Activated CD8-positive, alpha-beta memory T cell treated with anti-CD3 and anti-CD28 coated beads, Interleukin-2, amount 50 U/mL, for 24 hours (primary cell): ENCODE data around the gene APOF.
"Not testable (repeated sequence)": the region's sequence is repeated elsewhere in the genome, so short reads cannot be mapped to it uniquely, and the experiment has no call there.

Experiments
- DNase-seq: peaks from one replicate; pipeline ENCODE4 v3.0.0-alpha.2; 2020; ENCODE audit errors: extremely low read depth

The APOF gene

DNA sequence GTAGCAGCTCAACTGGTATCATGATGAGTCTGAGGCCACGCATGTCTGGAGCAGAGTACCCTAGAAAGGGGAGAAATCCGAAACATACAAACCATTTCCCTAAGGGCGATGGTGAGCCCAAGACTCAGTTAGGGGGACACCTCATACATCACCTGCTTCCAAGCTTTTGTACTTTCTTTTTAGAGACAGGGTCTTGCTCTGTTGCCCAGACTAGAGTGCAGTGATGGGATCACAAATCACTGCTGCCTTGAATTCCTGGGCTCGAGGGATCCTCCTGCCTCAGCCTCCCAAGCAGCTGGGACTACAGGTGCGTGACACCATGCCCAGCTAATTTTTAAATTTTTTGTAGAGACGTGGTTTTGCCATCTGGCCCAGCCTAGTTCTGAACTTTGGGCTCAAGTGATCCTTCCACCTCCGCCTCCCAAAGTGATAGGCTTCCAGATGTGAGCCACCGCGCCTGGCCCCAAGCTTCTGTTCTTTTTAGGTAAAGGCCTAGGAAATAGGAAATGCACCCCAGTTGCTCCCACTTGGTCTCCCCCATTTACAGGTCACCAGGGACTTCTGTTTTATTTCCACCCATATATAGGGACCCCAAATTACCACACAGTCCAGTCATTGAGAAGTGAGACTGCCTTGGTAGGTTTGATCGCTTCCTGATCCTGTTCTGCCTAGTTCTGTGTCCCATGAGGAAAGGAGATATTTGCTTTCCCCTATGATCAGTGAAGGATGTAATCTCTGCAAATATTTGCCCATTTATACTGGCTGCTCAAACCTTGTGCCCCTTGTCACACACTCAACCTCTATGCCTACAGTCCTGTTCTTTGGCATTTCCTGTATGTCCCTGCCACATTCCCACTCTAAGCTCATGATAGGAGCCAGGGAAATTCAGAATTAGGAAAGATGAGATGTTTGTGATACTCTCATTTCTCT lies at the start of gene APOF:
TSS of gene APOF (minus strand) at position 728 of the 930 bp plus-strand sequence. CDS start at position 616, 112 bp downstream.
- DNase-seq = no peak

DNA sequence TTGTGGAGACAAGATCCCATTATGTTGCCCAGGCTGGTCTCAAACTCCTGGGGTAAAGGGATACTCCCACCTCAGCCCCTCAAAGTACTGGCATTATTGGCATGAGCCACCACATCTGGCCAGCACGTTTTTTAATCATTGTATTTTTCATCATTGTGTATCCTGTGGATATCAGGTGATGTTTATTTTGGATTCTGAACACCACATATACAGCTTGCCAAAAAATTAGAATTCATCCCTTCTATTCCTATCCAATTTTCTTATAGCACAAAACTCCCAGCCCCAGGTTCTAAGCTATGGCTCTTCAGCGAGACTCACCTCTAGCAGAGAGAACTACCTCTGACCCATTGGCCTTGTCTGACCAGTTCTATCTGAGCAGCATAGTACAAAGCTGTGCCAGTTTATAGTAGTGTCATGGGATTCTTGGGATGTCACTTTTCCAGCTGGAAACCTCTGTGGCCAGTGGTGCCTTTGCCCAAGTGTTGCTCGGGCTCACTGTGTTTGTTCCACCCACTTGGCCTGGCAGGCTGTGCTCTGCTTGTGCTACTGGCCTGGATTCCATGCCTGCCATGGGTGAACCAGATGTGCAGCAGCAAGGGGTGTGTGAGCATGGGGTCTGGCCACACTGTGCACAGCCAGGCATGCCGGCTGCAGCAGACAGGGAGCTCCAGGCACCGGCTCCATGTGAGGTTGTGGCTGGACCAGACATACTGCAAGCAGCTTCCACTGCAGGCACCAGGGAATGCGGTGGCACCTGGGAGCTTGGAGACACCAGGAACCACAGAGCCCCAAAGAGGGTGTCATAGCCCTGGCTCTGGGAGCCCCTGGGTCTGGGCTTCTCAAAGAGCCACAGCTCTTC lies 49.4 kb upstream of the APOF start:
- no peak for DNase-seq

GRCh38 chr12:56410768-56411167 lies 48.1 kb upstream of the APOF start:
- DNase-seq = no peak

- no peak for DNase-seq
Observed at GRCh38 chr12:56408799-56409417, 46.3 kb upstream of the APOF start.

GRCh38 chr12:56404227-56404626 lies 41.6 kb upstream of the APOF start:
- not testable (repeated sequence) for DNase-seq

DNA sequence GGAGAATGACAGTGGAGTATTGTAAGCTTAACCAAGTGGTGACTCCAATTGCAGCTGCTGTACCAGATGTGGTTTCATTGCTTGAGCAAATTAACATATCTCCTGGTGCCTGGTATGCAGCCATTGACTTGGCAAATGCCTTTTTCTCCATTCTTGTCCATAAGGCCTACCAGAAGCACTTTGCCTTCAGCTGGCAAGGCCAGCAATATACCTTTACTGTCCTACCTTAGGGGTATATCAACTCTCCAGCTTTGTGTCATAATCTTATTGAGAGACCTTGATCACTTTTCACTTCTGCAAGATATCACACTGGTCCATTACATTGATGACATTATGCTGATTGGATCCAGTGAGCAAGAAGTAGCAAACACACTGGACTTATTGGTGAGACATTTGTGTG lies 39.0 kb upstream of the APOF start:
- DNase-seq = not testable (repeated sequence)

GRCh38 chr12:56401125-56401524 lies 38.5 kb upstream of the APOF start:
- DNase-seq = not testable (repeated sequence)

DNA sequence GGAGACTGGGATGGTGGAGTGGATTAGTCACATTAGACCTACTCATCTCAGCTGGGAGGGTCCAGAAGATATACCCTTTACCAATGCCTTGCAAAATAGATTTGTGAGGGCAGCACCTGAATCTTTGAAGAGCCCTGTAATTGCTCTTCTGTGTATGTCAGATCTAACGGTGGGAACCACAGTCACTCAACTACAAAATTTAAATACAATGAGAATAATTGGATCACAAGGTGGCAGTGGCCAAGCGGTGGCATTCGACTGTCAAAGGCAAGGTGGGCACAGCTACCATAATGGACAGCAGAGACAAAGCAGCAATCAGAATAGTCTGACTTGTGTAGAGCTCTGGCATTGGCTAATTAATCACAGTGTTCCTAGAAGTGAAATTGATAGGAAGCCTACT lies 36.8 kb upstream of the APOF start:
- DNase-seq = not testable (repeated sequence)

DNA sequence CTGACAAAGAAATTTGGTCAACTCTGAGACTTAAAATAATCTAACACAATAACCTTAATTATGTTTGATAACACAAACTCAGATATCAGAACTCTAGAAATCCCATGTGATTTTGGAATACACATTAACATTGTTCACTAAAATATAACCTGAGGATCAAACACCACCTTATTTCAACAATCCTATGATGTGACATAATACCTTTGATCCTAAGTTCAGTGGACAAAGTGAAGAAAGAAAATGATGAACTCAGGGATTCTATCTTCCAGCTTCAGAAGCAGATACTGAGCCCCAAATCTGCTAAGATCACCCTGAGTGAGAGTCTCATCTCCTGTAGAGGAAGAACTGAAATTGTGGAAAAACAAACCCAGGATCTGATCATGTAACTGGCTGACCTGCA lies 35.7 kb upstream of the APOF start:
- DNase-seq = no peak

- DNase-seq = no peak
Observed at GRCh38 chr12:56392331-56392730, 29.7 kb upstream of the APOF start.

DNA sequence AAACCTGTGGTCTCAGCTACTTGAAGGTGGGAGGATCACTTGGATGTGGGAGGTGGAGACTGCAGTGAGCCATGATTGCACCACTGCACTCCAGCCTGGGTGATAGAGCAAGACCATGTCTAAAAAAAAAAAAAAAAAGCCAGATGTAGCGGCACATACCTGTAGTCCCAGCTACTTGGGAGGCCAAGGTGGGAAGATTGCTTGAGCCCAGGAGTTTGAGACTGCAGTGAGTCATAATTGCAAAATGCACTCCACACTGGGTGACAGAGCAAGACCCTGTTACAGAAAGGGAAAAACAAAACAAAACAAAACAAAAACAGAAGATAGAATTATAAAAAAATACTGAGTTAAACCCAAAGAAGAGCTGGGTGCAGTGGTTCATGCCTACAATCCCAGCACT lies 29.1 kb upstream of the APOF start:
- no peak for DNase-seq

GRCh38 chr12:56389412-56389811 lies 26.8 kb upstream of the APOF start:
- DNase-seq = no peak

DNA sequence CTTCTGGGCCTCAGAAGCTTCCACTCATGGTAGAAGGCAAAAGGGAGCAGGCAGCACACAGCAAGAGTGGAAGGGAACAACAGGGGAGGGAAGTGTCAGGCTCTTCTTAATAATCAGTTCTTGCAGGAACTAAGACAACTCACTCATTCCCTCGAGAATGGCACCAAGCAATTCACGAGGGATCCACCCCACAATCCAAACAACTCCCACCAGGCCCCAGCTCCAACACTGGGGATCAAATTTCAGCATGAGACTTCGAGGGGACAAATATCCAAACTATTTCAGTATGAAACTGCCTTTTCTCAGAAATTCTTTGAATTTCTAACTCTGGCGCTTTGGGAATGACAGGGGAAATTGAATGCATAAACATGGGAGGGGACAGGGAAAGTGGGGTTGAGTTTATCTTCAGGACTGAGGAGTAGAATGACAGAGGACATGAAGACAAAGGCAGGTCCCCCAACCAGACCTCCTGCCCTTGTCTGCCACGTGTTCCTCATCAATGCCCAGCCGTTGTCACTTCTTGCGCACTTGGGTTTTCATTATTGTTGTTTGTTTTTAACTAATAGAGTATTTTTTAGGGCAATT lies 24.6 kb upstream of the APOF start:
- DNase-seq = no peak

GRCh38 chr12:56385873-56386272 lies 23.2 kb upstream of the APOF start:
- no peak for DNase-seq

DNA sequence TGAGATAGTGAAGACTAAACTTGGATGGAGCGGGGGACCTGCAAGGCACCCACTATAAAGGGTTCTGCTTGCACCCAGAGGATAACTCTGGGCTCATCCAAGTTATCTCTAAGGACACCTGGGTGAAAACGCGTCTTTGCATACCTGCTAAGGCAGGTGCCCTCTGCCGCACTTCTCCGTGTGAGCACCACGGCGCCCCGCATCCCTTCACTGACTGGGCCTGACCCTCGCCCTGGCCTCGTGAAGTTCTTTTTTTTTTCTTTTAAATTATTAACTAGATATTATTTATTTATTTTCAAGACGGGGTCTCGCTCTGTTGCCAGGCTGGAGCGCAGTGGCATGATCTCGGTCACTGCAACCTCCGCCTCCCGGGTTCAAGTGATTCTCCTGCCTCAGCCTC lies 20.0 kb upstream of the APOF start:
- no peak for DNase-seq

- DNase-seq = no peak
Observed at GRCh38 chr12:56377989-56378316, 15.3 kb upstream of the APOF start.

DNA sequence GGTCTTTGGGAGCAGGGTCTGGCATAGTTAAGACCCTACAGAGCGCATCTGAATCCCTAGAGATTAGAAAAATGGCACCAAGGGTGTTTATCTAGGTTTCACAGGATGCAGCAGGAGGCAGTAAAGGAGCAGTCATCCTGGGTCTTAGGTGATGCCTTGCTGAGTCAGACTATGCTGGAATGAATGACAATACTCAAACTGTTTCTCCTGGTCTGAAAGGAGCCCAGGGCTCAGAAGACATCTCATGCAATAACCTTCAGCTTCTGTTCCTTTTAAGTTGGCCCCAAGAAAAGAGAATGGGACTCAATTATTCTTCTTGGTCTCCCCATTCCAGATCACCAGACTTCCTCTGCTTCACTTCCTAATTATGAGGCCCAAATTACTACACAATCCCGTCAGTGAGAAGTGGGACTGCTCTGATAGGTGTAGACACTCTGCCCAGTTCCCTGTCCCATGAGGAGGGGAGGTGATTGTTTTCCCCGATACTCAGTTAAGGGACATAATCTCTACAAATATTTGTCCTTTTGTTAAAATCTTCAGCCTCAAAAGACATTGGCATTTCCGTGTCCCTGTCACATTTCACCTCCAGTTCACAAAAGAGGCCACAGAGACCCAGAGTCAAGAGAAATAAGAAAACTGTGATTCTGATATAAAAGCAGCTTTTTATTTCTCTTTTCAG lies 14.8 kb upstream of the APOF start:
- no peak for DNase-seq

GRCh38 chr12:56375598-56376434 lies 13.2 kb upstream of the APOF start:
- no peak for DNase-seq

- no peak for DNase-seq
Observed at GRCh38 chr12:56374726-56375597, 12.3 kb upstream of the APOF start.

DNA sequence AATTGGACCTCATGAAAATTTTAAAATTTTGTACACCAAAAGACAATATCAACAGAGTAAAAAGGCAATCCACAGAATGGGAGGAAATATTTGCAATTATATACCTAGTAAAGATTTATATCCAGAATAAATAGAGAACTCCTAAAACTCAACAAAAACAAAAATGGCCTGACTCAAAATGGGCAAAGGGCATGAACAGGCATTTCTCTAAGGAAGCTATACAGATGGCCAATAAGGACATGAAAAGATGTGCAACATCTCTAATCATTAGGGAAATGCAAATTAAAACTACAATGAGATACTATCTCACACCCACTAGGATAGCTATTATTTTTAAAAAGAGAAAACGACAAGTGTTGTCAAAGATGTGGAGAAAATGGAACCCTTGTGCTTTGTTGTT lies 10.9 kb upstream of the APOF start:
- no peak for DNase-seq
